HFF-Myc (cell line): ENCODE results near the gene ABAT.
A peak's percentile ranks its signal among the peaks of the same experiment; 100 is the strongest.

ENCODE experiments used
- DNase-seq: peaks from one replicate; pipeline ENCODE4 v3.0.0-alpha.2; 2011; ENCODE audit warnings: low read depth; ENCODE audit errors: extremely low read depth
- H3K4me3 ChIP-seq: replicated peaks from 2 replicates; pipeline ENCODE4 v1.5.1; 2011; ENCODE audit warnings: low read depth, mild to moderate bottlenecking, control low read depth, low read length
- CTCF ChIP-seq: IDR thresholded peaks from 2 replicates; pipeline ENCODE4 v1.5.1; 2012; ENCODE audit warnings: mild to moderate bottlenecking, low read depth, low read length, control low read depth; ENCODE audit errors: missing control alignments

The ABAT gene

GRCh38 chr16:8673611-8674412, 605 bp upstream of the ABAT start:
- no peak for TF ChIP-seq CTCF
- no peak for DNase-seq
- H3K4me3 ChIP-seq, result peak overlapping the region; percentile 53

GRCh38 chr16:8675183-8676159, 1.1 kb downstream of the ABAT start:
- no peak for DNase-seq
- peak overlapping the region; percentile 53 for H3K4me3 ChIP-seq
- TF ChIP-seq CTCF, result no peak

GRCh38 chr16:8676160-8676547, 1.7 kb downstream of the ABAT start:
- H3K4me3 ChIP-seq, result no peak overlapping the region
- no peak for TF ChIP-seq CTCF

GRCh38 chr16:8676737-8677375, 2.4 kb downstream of the ABAT start:
- TF ChIP-seq CTCF, result no peak
- no peak for DNase-seq
- H3K4me3 ChIP-seq, result no peak overlapping the region

More at GRCh38 chr16:8676160-8676547, 1.7 kb downstream of the ABAT start:
- DNase-seq, result no peak

- DNase-seq, result no peak
- no peak overlapping the region for H3K4me3 ChIP-seq
- TF ChIP-seq CTCF, result no peak
Measured at GRCh38 chr16:8677481-8677880, 3.1 kb downstream of the ABAT start.

GRCh38 chr16:8678068-8678927, 3.9 kb downstream of the ABAT start:
- TF ChIP-seq CTCF, result no peak
- no peak for DNase-seq
- no peak overlapping the region for H3K4me3 ChIP-seq
